Stimulated activated CD4-positive, alpha-beta T cell treated with anti-CD3 and anti-CD28 coated beads, Interleukin-2, amount 100 ng/mL, for 4 hours (primary cell): ENCODE results near the gene EPOP.
A peak's percentile ranks its signal among the peaks of the same experiment; 100 is the strongest.

Experiments used
- DNase-seq: peaks from one replicate; pipeline ENCODE4 v3.0.0-alpha.2; 2020; ENCODE audit warnings: low read depth

EPOP gene

DNA sequence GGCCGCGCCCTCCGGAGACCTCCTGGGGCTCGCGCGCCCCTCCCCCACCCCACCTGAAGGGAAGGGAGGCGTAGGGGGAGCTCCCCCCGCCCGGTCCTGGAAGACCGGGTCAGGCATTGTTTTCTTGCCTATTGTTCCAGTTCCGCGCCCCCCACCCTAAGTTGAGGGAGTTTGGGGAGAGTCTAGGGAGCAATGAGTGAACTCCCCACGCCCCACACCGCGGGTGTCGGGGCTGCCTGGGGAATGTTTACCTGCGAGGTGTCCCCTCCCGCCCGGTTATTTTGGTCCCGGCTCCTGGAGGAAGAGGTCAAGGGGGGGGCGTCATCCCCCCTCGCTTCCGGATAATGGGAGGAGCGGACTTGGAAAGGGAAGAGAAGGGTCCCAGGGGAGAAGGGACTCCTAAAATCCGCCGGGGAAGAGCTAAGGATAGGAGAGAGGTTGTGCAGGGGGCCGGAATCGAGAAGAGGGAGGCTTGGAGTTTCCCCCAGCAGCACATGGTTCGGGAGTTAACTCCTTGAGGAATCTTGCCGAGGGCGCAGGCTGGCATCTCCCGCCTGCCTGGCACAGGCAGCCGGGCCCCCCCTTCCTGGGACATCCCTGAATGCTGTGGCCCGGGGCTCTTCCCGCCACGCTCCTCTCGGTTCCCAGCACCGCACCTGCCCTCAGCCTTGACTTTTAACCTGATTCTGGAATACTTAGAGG lies 31.2 kb upstream of the EPOP start:
- no peak for DNase-seq

DNA sequence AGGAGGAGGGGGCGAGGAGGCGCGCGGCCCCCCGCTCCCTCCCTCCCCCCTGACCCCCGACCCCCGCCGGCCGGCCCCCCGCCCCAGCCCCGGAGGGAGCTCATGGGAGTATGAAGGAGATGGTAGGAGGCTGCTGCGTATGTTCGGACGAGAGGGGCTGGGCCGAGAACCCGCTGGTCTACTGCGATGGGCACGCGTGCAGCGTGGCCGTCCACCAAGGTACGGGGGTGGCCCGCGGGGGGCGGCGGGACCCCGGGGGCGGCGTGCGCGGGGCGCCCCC lies 30.7 kb upstream of the EPOP start:
- no peak for DNase-seq

DNA sequence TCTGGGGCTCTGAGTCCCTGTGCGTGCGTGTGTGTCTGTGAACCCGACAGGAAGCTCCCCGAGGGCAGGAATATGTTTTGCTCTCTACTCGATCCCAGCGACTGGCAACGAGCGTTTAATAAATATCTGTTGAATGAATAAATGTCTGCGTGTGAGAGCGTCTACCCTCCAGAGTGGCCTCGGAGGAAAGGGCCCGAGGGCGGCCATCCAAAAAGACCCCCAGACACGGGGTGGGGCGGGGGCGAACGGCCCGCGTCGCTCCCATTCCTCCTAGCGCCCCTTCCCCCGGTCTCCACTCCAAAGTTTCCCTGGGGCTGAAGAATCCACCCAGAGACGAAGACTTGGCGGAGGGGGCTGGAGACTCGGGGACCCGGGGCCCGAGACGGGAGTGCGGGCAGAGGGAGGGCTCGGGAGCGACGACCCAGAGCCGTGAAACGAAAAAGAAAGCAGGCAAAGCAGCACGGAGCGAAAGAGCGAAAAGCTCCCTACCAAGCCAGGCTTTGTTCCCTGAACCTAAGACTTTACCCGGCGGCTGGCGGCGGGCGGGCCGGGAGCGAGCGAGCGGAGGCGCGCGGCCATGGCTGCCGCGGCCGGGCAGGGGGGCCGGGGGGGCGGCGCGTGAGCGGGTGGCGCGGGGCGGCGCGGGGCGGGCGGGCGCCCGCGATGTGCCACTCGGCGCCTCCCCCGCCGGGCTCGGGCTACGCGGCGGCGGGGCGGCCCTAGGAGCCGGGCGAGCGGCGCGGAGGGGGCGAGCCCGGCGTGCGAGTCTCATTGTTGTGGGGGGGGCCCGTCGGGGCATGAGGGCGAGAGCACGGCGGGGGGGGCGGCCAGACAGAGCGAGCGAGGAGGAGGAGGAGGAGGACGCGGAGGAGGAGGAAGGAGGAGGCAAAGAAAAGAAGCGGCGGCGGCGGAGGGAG lies 30.1 kb upstream of the EPOP start, which contains the start of gene MLLT6:
Gene MLLT6, plus strand, starts transcription at position 668 of the 917 bp plus-strand sequence. CDS start 360 bp downstream, outside the sequence.
- peak; percentile 91 for DNase-seq

DNA sequence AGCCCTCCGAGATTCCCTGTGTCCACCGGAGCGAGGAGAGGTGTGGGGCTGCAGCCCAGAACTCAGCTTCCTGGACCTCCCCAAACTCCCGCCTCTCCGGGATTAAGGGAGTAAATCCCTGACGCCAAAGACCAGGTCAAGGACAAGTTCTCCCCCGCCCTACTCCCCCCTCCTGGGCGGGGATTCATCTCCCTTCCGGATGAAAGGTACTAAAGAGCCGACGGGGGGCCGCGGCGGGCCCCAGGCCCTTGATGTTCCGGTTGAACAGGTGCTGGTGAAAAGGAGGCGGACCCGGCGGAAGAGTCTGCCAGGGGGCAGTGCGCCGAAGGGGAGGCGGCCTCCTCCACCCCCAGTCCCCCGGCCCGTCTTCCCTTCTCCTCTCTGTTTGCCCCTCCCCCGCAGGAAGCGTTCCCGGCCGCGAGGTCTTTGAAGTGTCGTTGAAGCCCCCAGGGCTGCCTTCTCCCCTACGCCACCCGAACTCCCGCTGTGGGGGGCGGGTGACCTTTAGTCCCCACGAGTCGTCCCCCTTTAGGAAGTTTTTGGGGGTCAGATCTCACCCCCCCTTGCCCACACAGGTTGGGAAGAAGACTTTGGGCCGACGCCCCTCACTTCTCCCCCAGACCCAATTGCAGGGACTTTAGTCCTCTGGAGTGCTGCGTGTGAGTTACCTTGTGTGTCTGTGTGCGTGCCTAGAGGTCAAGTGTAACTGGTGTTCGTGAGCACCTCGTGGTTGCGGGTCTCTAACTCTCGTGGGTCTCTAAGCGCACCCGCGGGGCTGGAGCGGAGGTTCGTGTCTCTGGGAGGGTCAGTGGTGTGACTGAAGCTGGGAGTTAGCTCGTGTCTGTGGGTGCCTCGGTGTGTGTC lies 29.2 kb upstream of the EPOP start:
- DNase-seq: peak; percentile 89

DNA sequence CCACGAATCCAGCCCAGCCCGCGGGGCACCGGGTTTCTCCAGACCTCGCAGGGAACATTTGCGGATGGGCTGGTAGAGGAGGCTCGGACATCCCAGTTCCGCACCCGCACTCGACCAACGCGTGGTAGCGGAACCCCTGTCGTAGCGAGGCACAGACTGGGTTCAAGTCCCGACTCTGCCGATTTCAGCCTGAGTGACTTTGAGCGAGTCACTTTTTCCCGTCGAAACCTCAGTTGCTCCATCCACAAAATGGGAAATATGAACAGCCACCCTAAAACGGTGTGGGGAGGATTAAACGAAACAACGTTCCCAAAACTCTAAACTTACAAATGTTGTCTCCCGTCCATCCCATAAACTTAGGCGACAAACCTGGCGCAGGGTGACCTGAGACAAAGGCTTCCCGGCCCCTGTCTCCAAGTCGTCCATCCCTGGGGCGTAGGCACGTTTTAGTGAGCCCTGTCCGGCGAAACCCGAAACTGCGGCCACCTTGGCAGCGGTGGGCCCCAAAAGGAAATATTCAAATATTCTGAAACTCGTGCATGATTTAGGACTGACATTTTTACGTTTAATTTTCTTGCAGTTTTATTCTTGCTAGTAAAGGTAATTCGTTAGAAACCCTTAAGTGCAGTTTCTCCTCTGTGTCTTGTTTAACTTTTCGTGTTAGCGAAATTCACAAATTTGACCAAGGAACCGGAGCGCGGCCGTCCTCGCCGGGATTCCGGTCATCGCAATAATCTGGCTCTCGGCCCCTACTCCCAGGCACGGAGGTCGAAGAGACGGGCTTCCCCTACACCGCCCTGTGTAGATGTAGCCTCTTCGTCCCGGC lies 28.4 kb upstream of the EPOP start:
- DNase-seq: no peak

DNA sequence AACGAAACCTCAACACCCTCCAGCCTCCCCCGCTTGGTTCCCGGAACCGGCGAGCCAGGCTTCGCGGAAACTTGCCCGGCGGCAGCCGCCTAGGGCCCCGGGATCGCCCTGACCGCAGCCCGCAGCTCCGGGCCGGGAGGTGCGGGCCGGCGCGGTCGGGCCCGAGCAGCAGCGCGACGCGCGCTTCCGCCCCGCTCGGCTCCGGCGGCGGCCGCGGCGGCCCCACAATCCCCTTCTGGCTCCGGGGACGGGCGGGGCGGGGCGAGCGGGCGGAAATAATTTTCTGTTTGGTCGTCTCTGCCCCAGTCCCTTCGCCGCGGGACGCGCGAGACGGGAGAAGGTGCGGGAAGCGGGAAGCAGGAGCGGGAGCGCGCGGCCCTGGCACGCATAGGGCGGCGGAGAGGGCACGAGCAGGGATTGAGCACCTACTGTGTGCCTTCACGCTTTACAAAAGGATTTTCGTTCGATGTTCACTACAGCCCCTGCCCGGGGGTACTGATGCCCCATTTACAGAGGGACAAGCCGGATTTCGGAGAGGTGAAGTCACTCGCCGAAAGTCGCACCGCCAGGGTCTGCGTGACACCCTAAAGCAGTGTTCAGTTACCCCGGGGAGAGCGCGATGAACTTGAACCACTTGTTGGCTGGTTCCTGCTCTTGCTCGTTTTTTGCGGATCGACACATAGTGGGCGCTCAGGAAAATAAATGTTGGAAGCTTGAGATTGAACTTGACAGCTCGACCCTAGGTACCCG lies 27.6 kb upstream of the EPOP start:
- DNase-seq: peak; percentile 72

DNA sequence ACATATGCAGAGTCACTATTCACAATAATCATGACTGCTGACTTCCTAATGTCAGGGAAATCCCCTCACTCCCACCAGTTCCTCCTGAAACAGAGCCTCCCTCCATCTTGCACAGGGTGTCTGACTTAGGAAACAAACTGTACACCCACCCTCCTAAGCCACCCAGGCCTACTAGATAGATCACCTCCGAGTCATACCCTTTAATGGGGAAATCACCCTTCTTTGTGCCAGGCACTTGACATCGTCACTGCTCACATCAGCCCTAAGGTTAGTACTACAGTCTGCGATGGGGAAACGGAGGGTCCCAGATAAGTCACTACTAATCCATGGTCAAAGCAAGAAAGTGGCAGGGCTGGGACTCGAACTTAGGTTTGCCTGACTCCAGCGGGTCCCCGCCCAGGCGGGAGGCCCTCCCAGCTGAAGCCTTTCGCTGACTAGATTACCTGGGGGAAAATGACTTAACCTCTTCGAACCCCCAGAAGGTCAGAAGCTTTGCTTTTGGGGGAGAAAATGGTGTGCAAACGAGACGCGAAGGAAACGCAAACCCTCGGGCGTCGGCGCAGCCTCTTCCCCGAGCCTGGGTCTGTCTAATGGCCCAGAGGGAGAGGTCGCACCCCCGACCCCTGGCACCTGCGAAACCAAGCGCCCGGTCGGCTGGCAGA lies 26.9 kb upstream of the EPOP start:
- DNase-seq: peak; percentile 86

DNA sequence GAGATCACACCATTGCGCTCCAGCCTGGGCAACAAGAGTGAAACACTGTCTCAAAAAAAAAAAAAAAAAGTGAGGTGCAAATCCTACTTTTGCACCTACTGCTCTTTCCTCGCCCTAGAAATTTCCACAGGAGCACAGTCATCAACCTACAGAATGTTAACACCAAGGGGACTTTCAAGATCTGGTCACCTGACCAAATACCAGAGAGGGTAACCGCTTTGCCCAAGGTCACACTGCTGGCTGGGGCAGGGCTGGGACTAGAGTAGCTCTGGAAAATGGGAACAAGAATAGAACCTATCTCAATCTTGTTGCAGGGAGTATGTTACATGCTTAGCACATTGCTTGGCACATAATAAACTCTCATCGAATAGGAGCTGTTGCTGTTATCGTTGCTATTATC lies 24.0 kb upstream of the EPOP start:
- DNase-seq: no peak

DNA sequence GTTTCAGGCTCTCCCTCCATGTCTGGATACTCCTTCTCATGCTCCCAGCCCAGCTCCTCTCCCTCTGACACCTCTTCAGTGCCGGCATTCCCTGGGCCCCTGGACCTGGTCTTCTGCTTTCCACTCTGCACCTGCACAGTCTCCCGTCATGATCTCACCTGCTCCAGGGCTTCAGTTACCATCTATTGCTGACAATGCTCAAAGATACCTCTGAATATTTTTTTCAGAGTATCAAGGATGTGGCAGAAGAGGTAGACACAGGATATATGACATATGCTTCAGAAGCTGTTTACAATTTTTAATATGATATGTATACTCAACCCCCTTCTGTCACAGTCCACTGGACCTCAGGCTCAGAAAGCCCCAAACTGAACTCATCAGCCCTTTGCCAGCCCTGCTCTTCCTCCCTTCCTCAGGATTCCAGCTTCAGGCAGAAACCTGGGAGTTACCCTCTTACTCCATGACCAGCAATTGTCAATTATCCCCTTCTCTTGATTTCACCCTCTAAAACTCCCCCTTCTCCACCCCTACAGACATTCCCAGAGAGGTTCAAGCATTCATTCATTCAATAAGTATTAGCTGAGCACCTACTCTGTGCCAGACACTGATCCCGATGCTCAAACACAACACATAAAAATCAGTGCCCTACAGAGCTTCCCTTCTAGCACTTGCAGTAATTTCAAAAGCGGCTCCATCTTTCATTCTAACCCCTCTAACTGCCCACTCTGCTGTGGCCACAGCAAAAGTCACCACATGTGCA lies 22.5 kb upstream of the EPOP start:
- DNase-seq: no peak

DNA sequence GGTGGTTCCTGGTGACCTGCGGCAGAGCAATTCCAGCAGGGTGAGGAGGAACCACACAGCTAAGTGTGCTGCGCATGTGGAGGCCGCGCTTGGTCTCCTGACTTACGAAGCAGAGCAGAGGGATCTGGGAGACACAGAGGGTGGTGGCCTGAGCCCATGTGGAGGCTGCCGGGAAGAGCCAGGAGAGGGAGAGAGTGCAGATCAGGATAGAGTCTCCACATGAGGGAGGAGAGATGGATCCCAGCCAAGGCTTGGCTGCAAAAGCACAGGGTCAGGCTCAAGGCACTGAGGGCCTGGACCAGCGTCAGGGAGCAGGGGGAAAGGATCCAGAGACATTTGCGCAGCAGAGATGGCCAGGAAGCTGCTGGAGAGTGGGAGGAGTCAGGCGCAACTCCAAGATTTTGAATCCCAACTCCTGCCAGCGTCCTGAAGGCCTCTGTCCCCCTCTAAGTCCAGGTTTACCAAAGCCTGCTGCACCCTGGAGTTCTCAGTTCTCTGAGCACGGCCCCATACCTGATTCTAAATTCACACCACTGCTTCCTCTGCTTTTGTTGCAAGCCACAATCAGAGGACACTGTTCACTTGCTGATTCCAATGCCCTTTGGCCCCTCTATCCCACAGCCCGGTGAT lies 19.1 kb upstream of the EPOP start:
- no peak for DNase-seq

DNA sequence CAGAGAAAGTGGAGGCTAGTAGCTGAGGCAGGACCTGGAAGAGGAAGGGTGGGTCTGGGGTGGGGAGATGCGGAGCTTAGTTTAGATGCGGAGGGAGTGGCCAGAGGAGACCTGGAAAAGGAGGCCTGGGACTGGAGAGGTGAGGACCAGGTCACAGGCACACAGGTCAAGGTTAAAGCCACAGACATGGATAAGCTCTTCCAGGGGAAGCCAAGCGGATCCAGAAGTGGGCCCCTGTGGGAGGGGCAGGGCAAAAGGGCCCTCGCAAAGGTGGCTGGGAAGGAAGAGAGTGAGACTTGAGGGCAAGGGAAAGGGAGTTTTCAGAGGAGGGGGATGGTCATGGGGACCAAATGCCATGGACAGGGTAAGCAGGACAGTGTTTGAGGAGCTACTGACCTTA lies 16.4 kb upstream of the EPOP start:
- DNase-seq: no peak

DNA sequence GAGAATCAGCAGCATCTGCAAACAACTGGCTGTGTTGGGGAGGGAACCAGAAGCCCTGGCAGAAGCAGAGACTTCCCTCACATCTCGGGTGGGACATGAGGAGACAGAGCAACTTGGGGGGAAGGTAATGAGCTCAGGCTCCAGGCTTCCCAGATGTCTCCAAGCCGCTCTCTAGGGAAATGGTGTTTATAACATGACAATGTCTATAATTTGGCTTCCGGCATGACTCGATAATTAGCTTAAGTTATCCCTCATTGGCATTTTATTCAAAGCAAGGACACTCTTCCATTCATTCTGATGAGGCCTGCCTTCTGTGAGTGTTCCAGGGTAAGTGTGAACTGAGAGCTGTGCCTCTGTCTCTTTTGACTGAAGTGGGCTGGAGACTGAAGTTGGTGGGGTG lies 15.6 kb upstream of the EPOP start:
- no peak for DNase-seq

DNA sequence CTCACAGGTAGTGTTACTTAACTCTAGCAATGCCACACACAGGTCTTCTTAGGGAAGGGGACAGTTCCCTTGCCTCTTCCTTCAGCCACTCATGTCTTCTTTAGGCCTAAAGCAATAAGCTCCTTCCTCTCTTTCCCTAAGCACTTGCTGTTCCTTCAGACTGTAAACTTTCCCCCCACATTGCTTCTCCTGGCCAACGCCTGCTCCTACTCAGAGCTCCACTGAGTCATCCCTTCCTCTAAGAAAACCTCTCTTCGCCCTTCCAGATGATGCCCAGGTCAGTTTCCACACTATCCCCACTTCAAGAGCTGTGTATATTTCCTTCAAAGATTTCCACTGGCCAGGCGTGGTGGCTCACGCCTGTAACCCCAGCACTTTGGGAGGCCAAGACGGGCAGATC lies 12.5 kb upstream of the EPOP start:
- DNase-seq: no peak

DNA sequence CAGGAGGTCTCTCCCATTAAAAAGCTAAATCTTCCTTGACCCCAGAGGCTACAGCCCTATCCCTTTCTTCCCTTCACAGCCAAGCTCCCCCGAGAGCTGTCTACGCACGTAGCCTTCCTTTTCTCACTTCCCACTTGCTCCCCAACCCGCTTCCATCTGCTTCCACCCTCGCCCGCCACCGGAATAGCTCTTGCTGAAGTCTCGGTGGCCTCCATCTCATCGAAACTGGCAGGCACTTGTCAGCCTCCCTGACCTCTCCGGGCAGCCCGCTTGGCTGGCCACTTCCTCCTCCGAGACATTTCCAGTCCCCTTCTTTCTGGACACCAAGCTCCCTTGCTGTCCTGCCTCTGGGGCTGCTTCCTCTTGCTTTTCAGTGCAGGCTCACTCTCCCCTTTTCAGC lies 10.7 kb upstream of the EPOP start:
- no peak for DNase-seq

DNA sequence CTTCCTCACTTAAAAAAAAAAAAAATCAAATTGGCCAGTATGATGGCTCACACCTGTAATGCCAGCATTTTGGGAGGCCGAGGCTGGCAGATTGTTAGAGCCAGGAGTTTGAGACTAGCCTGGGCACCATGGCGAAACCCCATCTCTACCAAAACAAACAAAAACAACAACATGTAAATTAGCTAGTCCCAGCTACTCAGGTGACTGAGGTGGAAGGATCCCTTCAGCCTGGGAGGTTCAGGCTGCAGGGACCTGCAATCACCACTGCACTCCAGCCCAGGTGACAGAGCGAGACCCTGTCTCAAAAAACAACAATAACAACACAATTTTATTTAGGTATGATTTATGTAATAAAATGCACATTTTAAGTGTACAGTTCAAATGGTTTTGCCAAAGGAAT lies 6.3 kb upstream of the EPOP start:
- DNase-seq: no peak

DNA sequence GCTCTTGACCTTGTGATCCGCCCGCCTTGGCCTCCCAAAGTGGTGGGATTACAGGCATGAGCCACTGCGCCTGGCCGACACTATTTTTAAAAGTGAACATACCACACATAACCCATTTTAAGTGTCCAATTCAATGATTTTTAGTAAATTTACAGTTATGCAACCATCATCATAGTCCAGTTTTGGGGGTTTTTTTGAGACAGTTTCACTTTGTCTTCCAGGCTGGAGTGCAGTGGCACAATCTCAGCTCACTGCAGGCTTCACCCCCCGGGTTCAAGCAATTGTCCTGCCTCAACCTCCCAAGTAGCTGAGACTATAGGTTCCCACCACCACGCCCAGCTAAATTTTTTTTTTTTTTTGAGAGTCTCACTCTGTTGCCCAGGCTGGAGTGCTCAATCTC lies 3.1 kb upstream of the EPOP start:
- DNase-seq: no peak

DNA sequence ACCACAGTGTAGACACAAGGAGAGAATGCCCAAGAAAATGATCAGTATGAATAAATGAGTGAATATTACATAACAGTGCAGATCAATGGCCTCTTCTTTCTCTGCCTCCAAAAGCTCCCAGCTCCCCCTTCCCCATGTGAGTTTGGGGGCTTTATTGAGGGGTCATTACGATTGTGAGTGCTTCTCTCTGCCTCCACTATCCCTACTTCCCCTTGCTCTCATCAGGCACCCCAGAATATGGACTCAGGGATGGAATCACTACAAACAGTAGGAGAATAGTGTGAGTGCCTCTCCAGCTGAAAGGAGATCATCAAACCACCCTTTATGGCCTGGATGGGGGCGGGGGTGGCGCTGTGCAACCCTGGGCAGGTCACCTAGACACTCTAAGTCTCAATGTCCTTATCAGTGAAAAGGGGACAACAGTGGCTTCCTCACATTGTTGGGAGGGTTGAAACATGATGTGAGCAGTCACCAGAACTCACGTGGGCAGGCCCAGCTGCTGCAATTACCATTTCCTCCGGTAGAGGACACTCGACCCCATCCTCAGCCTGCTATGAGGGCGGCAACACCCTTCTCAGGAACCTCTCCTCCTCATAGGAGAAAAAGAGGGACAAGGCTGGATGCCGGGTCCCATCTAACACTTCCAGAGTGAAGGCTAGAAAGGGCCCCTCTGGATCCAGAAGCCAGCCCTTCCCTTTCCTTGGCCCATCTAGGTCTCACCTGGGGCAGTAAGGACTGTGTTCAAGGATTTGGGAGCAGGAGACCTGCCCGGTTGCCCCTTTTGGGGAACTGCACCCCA lies 2.1 kb upstream of the EPOP start:
- DNase-seq: peak; percentile 71

DNA sequence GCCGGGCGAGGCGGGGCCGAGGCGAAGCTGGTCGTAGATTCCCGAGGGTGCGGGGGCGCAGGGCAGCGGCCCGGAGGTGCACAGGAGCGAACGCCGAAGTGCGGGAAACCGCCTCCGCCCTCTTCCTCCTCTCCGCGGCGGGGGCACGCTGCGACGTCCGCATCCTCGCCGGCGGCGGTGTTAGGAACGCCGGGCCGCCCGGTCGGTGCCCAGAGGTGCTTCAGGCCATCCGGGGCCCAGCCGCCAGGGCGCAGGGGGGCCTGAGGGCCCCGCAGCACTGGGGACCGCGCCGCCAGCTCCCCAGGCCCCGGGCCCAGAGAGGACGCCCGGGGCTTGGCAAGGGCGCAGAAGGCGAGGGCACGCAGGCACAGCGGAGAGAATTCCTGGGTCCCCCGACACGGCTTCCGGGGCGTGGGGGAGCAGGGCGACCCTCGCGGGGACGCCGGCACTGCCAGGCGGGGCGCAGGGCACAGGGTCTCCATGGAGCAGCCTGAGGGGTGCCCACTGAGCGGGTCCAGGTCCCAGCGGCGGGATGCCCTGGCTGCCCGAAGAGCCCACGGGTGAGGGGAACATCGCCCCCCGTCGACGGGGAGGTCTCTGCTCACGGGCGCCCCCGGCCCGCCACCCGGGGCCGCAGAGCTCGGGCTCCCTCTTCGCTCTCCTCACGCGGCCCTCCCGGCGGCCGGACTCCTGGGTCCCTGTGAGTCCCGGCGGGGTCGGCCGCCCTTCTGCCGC lies 576 bp downstream of the EPOP start:
- DNase-seq: peak; percentile 33
